T-helper 2 cell treated with Interferon-gamma antibody and Interleukin-4, amounts not matched to agents 5 μg/mL and 100 μg/mL, for 36 hours (primary cell): ENCODE data around the gene RSBN1L.
"Not testable (repeated sequence)": the region's sequence is repeated elsewhere in the genome, so short reads cannot be mapped to it uniquely, and the experiment has no call there.

Experiments used
- DNase-seq: peaks from one replicate; pipeline ENCODE4 v3.0.0; 2021; ENCODE audit warnings: low spot score
- H3K27ac Mint-ChIP-seq: one replicate; pipeline ENCODE4 v1.8.0; 2021; ENCODE audit warnings: mild to moderate bottlenecking, mixed read lengths
- H3K27me3 Mint-ChIP-seq: one replicate; pipeline ENCODE4 v1.8.0; 2021; ENCODE audit warnings: low read depth, mixed read lengths
- H3K36me3 Mint-ChIP-seq: one replicate; pipeline ENCODE4 v1.8.0; 2021; ENCODE audit warnings: low read depth, mixed read lengths
- H3K4me1 Mint-ChIP-seq: one replicate; pipeline ENCODE4 v1.8.0; 2021; ENCODE audit warnings: low read depth, mixed read lengths
- H3K4me3 Mint-ChIP-seq: one replicate; pipeline ENCODE4 v1.8.0; 2022; ENCODE audit warnings: mild to moderate bottlenecking, moderate library complexity, mixed read lengths
- H3K9me3 Mint-ChIP-seq: one replicate; pipeline ENCODE4 v1.8.0; 2021; ENCODE audit warnings: mixed read lengths

The RSBN1L gene

GRCh38 chr7:77698042-77698625 lies 1.9 kb downstream of the RSBN1L start:
- Mint-ChIP-seq H3K27me3 (no peaks in the 10 kb centered on the region), H3K4me1 (peaks cover 40% of the 10 kb centered on the region), H3K9me3 (no peaks in the 10 kb centered on the region)

GRCh38 chr7:77699056-77699455 lies 2.8 kb downstream of the RSBN1L start:
- H3K27ac Mint-ChIP-seq: peak overlapping the region; percentile 1
- peak overlapping the region; percentile 98 for H3K4me3 Mint-ChIP-seq
- no peaks in the 10 kb centered on the region for H3K9me3 Mint-ChIP-seq
- peaks cover 35% of the 10 kb centered on the region for H3K4me1 Mint-ChIP-seq
- no peaks in the 10 kb centered on the region for H3K27me3 Mint-ChIP-seq
- H3K36me3 Mint-ChIP-seq: peaks cover 27% of the 10 kb centered on the region
- no peak for DNase-seq

More at GRCh38 chr7:77698042-77698625, 1.9 kb downstream of the RSBN1L start:
- Mint-ChIP-seq H3K27ac (peak overlapping the region; percentile 26), H3K36me3 (peaks cover 26% of the 10 kb centered on the region), H3K4me3 (peak overlapping the region; percentile 98)
- no peak for DNase-seq

- H3K4me3 Mint-ChIP-seq: no peak overlapping the region
Observed at GRCh38 chr7:77702513-77702912, 6.3 kb downstream of the RSBN1L start.

GRCh38 chr7:77702968-77703472 lies 6.8 kb downstream of the RSBN1L start:
- H3K9me3 Mint-ChIP-seq: no peaks in the 10 kb centered on the region
- peak overlapping the region; percentile 19 for H3K27ac Mint-ChIP-seq
- H3K36me3 Mint-ChIP-seq: peaks cover 30% of the 10 kb centered on the region
- no peaks in the 10 kb centered on the region for H3K27me3 Mint-ChIP-seq
- H3K4me3 Mint-ChIP-seq: no peak overlapping the region
- peaks cover 32% of the 10 kb centered on the region for H3K4me1 Mint-ChIP-seq
- no peak for DNase-seq

More at GRCh38 chr7:77702513-77702912, 6.3 kb downstream of the RSBN1L start:
- no peak for DNase-seq
- no peaks in the 10 kb centered on the region for H3K27me3 Mint-ChIP-seq
- no peaks in the 10 kb centered on the region for H3K9me3 Mint-ChIP-seq
- H3K4me1 Mint-ChIP-seq: peaks cover 33% of the 10 kb centered on the region
- peaks cover 29% of the 10 kb centered on the region for H3K36me3 Mint-ChIP-seq
- H3K27ac Mint-ChIP-seq: peak overlapping the region; percentile 45

- not testable (repeated sequence) for H3K27ac Mint-ChIP-seq, H3K4me3 Mint-ChIP-seq, DNase-seq, H3K27me3 Mint-ChIP-seq, H3K9me3 Mint-ChIP-seq
- Mint-ChIP-seq H3K36me3 (peaks cover 31% of the 10 kb centered on the region), H3K4me1 (peaks cover 30% of the 10 kb centered on the region)
Observed at GRCh38 chr7:77703669-77704068, 7.4 kb downstream of the RSBN1L start.

GRCh38 chr7:77707504-77707992 lies 11.3 kb downstream of the RSBN1L start:
- no peaks in the 10 kb centered on the region for H3K9me3 Mint-ChIP-seq
- peaks cover 25% of the 10 kb centered on the region for H3K4me1 Mint-ChIP-seq
- H3K4me3 Mint-ChIP-seq: no peak overlapping the region
- H3K27me3 Mint-ChIP-seq: no peaks in the 10 kb centered on the region
- no peak for DNase-seq
- no peak overlapping the region for H3K27ac Mint-ChIP-seq
- peaks cover 28% of the 10 kb centered on the region for H3K36me3 Mint-ChIP-seq

- H3K4me1 Mint-ChIP-seq: peaks cover 26% of the 10 kb centered on the region
- DNase-seq: no peak
- no peaks in the 10 kb centered on the region for H3K9me3 Mint-ChIP-seq
- H3K27ac Mint-ChIP-seq: no peak overlapping the region
- no peak overlapping the region for H3K4me3 Mint-ChIP-seq
- no peaks in the 10 kb centered on the region for H3K27me3 Mint-ChIP-seq
- H3K36me3 Mint-ChIP-seq: peaks cover 29% of the 10 kb centered on the region
Observed at GRCh38 chr7:77710067-77710466, 13.8 kb downstream of the RSBN1L start.

- Mint-ChIP-seq H3K36me3 (peaks cover 30% of the 10 kb centered on the region), H3K4me1 (peaks cover 29% of the 10 kb centered on the region), H3K27ac (no peak overlapping the region), H3K27me3 (no peaks in the 10 kb centered on the region), H3K4me3 (no peak overlapping the region), H3K9me3 (no peaks in the 10 kb centered on the region)
- no peak for DNase-seq
Observed at GRCh38 chr7:77710861-77711260, 14.6 kb downstream of the RSBN1L start.

GRCh38 chr7:77714195-77714594 lies 17.9 kb downstream of the RSBN1L start:
- Mint-ChIP-seq H3K9me3 (no peaks in the 10 kb centered on the region), H3K27me3 (no peaks in the 10 kb centered on the region), H3K27ac (no peak overlapping the region), H3K4me3 (no peak overlapping the region), H3K4me1 (peaks cover 23% of the 10 kb centered on the region), H3K36me3 (peaks cover 25% of the 10 kb centered on the region)
- DNase-seq: no peak

- not testable (repeated sequence) for H3K4me3 Mint-ChIP-seq, DNase-seq, H3K27me3 Mint-ChIP-seq, H3K9me3 Mint-ChIP-seq, H3K27ac Mint-ChIP-seq
- Mint-ChIP-seq H3K4me1 (peaks cover 18% of the 10 kb centered on the region), H3K36me3 (peaks cover 24% of the 10 kb centered on the region)
Observed at GRCh38 chr7:77714931-77715330, 18.7 kb downstream of the RSBN1L start.

- no peak for DNase-seq
- Mint-ChIP-seq H3K36me3 (peaks cover 12% of the 10 kb centered on the region), H3K27ac (no peak overlapping the region), H3K4me3 (no peak overlapping the region), H3K27me3 (no peaks in the 10 kb centered on the region), H3K9me3 (no peaks in the 10 kb centered on the region), H3K4me1 (peaks cover 16% of the 10 kb centered on the region)
Observed at GRCh38 chr7:77716804-77717203, 20.5 kb downstream of the RSBN1L start.

GRCh38 chr7:77717566-77717965 lies 21.3 kb downstream of the RSBN1L start:
- peaks cover 12% of the 10 kb centered on the region for H3K36me3 Mint-ChIP-seq
- not testable (repeated sequence) for H3K27ac Mint-ChIP-seq, DNase-seq, H3K27me3 Mint-ChIP-seq, H3K4me3 Mint-ChIP-seq, H3K9me3 Mint-ChIP-seq
- H3K4me1 Mint-ChIP-seq: peaks cover 15% of the 10 kb centered on the region

GRCh38 chr7:77727527-77727926 lies 31.3 kb downstream of the RSBN1L start:
- peak overlapping the region; percentile 26 for H3K27ac Mint-ChIP-seq

GRCh38 chr7:77727936-77728701 lies 31.9 kb downstream of the RSBN1L start:
- H3K27me3 Mint-ChIP-seq: no peaks in the 10 kb centered on the region
- peak overlapping the region; percentile 26 for H3K27ac Mint-ChIP-seq
- peak overlapping the region; percentile 7 for H3K4me3 Mint-ChIP-seq
- peaks cover 22% of the 10 kb centered on the region for H3K4me1 Mint-ChIP-seq
- H3K9me3 Mint-ChIP-seq: no peaks in the 10 kb centered on the region
- DNase-seq: no peak
- H3K36me3 Mint-ChIP-seq: peaks cover 2% of the 10 kb centered on the region

More at GRCh38 chr7:77727527-77727926, 31.3 kb downstream of the RSBN1L start:
- H3K9me3 Mint-ChIP-seq: no peaks in the 10 kb centered on the region
- no peaks in the 10 kb centered on the region for H3K27me3 Mint-ChIP-seq
- peaks cover 2% of the 10 kb centered on the region for H3K36me3 Mint-ChIP-seq
- H3K4me1 Mint-ChIP-seq: peaks cover 19% of the 10 kb centered on the region
- H3K4me3 Mint-ChIP-seq: peak overlapping the region; percentile 7
- DNase-seq: no peak
